C4-2B (cell line): ENCODE results near the gene TMEM260.
A peak's percentile ranks its signal among the peaks of the same experiment; 100 is the strongest.

ENCODE experiments used
- H3K27ac ChIP-seq: fragments of 450-650 bp; 2 replicates; pipeline ENCODE4 v1.5.1; 2017
- ZFX ChIP-seq: fragments of 450-650 bp; IDR thresholded peaks from 2 replicates; pipeline ENCODE4 v1.6.1; 2017
- TF ChIP-seq, protein P1 (sequence below): fragments of 450-650 bp; conservative IDR thresholded peaks from 2 replicates; pipeline ENCODE4 v1.5.1; 2017; ENCODE audit warnings: mild to moderate bottlenecking

TMEM260 gene

DNA sequence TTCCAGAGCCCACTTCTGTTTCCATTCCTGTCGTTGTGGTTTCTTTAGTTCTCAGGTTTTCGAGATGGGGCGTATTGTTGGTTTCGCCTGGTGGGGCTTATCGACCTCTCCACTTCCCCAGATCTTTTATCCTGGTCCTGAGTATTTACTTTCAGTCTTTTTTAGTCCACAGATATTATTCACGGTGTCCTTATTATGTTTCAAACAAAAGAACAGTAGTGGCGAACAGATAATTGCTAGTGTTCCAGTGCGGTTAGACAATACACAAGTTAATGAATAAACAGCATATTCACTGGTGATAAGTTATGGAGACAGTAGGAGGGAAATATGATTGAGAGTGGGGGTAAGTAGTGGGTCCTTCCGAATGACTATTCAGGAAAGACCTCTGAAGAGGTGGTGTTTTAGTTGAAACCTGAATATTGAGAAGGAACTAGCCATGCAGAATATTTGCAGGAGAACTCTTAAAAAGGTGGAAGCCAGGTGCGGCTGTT, 668 bp downstream of the TMEM260 start:
- TF ChIP-seq, protein P1, sequence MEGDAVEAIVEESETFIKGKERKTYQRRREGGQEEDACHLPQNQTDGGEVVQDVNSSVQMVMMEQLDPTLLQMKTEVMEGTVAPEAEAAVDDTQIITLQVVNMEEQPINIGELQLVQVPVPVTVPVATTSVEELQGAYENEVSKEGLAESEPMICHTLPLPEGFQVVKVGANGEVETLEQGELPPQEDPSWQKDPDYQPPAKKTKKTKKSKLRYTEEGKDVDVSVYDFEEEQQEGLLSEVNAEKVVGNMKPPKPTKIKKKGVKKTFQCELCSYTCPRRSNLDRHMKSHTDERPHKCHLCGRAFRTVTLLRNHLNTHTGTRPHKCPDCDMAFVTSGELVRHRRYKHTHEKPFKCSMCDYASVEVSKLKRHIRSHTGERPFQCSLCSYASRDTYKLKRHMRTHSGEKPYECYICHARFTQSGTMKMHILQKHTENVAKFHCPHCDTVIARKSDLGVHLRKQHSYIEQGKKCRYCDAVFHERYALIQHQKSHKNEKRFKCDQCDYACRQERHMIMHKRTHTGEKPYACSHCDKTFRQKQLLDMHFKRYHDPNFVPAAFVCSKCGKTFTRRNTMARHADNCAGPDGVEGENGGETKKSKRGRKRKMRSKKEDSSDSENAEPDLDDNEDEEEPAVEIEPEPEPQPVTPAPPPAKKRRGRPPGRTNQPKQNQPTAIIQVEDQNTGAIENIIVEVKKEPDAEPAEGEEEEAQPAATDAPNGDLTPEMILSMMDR = no peak
- TF ChIP-seq ZFX = no peak
- peak overlapping the region; percentile 78 for H3K27ac ChIP-seq

- no peak overlapping the region for H3K27ac ChIP-seq
- TF ChIP-seq ZFX = no peak
- TF ChIP-seq, protein P1 = no peak
Observed at GRCh38 chr14:56581041-56581727, 1.6 kb downstream of the TMEM260 start.

DNA sequence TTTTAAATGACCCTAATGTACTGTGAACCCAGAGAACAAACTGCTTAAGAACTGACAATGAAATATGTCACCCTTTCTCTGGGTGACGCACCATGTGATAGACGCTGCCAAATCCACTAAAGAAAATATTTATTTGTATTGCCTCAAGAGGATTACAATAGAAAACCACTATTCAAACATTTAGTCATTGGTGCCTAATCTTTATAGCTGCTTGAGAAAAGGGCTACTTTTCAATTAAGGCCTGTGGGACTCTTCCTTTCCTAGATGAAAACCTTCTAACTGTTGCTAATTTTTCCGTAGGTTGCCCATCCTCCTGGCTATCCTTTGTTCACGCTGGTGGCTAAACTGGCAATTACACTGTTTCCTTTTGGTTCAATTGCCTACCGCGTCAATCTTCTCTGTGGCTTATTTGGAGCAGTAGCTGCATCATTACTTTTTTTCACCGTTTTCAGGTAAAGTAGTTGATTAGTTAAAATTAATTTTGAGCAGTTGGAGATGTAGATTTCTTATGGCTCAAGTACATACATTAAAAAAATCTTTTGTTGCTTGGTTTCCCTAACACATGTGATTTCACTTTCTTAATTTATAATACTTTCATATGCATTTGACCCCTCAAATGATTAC, 6.0 kb downstream of the TMEM260 start:
- no peak for TF ChIP-seq ZFX
- TF ChIP-seq, protein P1 = no peak
- no peak overlapping the region for H3K27ac ChIP-seq

- no peak overlapping the region for H3K27ac ChIP-seq
- TF ChIP-seq ZFX = no peak
- TF ChIP-seq, protein P1 = no peak
Observed at GRCh38 chr14:56587701-56588100, 8.1 kb downstream of the TMEM260 start.

DNA sequence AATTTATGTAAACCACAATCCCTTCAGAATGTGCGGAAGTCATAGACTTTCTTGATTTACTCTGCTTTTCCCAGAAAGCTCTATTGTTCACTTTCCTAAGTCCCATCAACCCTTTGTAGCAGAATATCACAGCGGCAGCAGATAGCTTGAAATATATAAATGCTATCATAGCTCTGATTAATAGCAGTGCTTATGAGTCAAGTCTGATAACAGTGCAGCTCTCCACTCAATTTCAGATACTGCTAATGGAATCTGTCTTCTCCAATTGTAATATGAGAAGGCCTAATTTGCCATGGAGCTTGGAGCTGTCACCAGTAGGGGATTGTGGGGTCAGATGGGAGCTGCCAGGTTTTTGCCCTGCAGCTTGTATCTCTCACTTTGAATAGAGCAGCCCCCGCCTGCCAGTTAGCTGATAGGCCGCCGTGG, 10.9 kb downstream of the TMEM260 start:
- no peak for TF ChIP-seq ZFX
- TF ChIP-seq, protein P1 = no peak
- H3K27ac ChIP-seq = no peak overlapping the region

- H3K27ac ChIP-seq = no peak overlapping the region
- no peak for TF ChIP-seq ZFX
- TF ChIP-seq, protein P1 = no peak
Observed at GRCh38 chr14:56592746-56593544, 13.3 kb downstream of the TMEM260 start.

- TF ChIP-seq ZFX = no peak
- TF ChIP-seq, protein P1 = no peak
- no peak overlapping the region for H3K27ac ChIP-seq
Observed at GRCh38 chr14:56594428-56594827, 14.8 kb downstream of the TMEM260 start.
